Renal cortical epithelial cell (primary cell): Measurements from ENCODE around the gene SARS1. TPM values are rescaled to one million over a fixed set of nuclear protein-coding genes. Genes with fewer than 3 reads are reported as not detected.
"Not testable (repeated sequence)": the region's sequence is repeated elsewhere in the genome, so short reads cannot be mapped to it uniquely, and the experiment has no call there.

Experiments
- DNase-seq: peaks from one replicate; pipeline ENCODE4 v3.0.0-alpha.2; 2011; ENCODE audit warnings: low read depth
- total RNA-seq: library from RNA; depleted of rRNA; stranded (reverse); fragments of >200 nt; gene quantifications from 2 replicates; pipeline ENCODE4 v1.2.3, GENCODE V29; 2014

Gene SARS1, protein sequence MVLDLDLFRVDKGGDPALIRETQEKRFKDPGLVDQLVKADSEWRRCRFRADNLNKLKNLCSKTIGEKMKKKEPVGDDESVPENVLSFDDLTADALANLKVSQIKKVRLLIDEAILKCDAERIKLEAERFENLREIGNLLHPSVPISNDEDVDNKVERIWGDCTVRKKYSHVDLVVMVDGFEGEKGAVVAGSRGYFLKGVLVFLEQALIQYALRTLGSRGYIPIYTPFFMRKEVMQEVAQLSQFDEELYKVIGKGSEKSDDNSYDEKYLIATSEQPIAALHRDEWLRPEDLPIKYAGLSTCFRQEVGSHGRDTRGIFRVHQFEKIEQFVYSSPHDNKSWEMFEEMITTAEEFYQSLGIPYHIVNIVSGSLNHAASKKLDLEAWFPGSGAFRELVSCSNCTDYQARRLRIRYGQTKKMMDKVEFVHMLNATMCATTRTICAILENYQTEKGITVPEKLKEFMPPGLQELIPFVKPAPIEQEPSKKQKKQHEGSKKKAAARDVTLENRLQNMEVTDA
- 223 and 265 TPM in 2 replicates for total RNA-seq

DNA sequence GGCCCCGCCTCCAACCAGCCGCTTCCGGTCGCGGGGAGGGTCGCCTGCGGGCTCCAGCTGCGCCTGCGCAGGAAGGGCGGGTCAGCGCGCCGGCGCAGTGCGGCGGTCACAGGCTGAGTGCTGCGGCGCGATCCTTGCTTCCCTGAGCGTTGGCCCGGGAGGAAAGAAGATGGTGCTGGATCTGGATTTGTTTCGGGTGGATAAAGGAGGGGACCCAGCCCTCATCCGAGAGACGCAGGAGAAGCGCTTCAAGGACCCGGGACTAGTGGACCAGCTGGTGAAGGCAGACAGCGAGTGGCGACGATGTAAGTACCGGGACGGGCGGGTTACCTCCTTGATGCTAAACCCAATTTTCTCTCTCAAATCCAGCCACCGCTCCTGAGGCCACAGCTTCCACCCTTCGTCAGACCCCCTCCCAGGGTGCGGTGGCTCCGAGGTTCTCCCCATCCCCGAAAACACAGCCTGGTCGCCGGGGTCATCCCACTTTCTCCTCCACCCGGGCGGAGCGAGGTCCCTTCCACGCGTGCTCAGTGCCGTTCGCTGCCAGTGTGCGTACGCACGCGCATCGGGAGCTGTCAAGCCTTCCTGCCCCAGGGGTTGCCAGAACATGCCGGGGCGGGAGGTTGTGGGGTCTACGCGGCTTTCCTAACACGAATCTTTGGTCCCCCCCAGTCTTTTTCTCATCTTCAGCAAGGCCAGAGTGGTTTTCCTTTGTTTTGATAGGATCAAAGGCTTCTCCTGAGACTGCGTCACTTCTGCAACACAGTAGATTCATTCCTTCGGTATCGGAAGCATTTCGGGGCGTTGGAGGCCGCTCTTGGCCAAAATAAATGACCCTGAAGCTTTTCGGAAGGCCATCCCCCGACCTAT, at the start of gene SARS1:
Gene SARS1 (plus strand): TSS at position 95 of the 870 bp plus-strand sequence. CDS start 75 bp downstream, at position 170.
- DNase-seq, result peak; percentile 65

DNA sequence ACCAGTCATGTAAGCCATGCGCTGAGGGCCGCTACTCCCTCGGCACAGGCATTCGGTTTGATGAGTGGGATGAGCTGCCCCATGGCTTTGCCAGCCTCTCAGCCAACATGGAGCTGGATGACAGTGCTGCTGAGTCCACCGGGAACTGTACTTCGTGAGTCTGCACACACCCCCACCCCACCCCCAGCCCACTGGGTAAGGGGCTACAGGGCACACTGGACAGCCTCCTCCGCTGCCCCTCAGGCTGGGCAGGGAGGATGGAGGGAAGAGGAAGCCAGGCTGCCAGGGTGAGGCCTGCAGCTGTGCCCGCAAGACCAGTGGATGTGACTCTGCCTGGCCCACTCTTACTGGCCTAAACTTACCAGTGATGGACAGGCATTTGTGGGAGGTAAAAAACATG, 49.2 kb upstream of the SARS1 start:
- DNase-seq, result no peak

DNA sequence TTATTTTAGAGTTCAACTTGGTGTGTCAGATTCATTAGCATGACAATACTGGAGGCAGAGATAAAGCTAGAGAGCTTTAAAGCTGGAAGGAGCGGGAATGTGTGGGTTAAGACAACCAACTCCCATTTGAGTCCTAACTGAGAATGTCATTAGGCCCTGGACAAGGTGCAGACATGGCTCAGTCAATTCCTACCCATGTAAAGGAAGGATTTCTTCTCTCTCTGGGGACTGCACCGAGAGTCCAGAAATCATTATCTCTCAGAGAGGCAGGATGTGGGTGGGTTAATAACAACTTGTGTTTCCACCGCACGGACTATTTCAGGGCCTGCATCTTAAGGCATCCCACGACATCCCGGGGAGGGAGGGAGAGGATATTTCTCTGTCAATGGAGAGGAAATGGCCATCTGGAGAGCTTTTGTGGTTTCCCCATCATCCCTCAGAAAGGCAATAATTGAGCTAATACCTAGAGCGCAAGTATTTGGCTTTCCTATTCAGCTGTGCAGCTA, 46.7 kb upstream of the SARS1 start:
- DNase-seq, result no peak

DNA sequence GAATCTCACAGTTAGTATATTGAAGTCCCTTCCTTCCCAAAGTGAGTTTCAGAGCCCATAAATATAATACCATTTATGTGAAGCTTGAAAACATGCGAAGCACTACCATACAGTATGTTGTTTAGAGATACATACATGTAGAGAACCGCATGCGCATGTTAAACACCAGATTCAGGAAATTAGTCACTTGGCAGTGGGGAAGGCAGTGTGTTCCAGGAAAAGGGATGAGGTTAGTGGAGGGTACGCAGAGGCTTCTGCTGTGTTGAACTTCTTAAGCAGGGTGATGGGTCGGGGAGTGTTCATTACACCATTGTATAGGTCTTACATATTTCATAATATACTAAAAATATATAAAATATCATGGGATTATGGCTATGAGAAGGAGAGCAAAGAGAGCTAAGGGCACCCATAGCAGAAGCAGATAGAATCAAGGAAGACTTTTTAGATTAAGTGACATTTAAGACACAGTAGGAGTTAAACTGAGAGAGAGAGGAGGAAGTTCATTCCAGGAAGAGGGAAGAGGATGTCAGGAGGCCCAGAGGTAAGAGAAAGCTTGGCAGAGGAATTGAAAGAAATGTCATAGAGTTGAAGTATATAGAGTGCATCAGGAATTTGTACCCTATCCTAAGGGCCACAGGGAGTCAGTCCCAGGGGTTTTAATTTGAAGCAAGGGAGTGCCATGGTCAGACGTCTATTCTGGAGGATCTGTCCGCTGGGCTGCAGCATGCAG, 43.5 kb upstream of the SARS1 start:
- DNase-seq, result no peak

DNA sequence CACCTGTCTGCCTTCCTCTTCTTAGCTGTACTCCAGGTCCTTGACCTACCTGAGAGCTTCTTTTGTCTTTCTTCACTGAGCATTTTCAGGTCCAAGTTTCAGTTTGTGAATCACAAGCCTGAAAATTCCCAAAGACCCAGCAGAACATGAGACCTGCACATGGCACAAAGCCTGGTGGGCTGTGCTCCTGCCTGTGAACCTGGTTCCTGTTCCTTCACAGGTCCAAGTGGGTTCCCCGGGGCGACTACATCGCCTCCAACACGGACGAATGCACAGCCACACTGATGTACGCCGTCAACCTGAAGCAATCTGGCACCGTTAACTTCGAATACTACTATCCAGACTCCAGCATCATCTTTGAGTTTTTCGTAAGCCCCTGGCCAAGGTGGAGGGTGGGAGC, 42.1 kb upstream of the SARS1 start:
- DNase-seq, result no peak

DNA sequence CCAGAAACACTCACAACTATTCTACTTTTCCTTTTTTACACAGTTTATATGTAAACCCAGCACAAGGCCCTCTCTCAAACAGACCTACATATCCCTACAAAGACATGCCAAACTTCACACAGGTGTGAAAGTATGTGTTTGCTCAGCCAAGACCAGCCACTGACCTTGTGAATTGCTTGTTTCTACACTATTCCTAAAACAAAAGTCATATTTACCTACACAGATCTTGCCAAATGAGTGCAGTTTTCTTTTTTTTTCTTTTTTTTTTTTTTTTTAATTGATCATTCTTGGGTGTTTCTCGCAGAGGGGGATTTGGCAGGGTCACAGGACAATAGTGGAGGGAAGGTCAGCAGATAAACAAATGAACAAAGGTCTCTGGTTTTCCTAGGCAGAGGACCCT, 37.4 kb upstream of the SARS1 start:
- not testable (repeated sequence) for DNase-seq

DNA sequence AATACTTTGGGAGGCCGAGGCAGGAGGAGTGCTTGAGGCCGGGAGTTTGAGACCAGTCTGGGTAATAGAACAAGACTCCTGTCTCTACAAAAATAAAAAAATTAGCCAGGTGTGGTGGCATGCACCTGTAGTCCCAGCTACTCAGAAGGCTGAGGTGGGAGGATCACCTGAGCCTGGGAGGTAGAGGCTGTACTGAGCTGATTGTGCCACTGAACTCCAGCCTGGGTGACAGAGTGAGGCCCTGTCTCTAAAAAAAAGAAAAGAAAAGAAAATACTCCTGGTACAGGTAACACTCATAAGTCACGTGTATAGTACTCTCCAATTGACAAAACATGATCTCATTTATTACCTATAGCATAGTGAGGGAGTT, 33.0 kb upstream of the SARS1 start:
- DNase-seq, result not testable (repeated sequence)

DNA sequence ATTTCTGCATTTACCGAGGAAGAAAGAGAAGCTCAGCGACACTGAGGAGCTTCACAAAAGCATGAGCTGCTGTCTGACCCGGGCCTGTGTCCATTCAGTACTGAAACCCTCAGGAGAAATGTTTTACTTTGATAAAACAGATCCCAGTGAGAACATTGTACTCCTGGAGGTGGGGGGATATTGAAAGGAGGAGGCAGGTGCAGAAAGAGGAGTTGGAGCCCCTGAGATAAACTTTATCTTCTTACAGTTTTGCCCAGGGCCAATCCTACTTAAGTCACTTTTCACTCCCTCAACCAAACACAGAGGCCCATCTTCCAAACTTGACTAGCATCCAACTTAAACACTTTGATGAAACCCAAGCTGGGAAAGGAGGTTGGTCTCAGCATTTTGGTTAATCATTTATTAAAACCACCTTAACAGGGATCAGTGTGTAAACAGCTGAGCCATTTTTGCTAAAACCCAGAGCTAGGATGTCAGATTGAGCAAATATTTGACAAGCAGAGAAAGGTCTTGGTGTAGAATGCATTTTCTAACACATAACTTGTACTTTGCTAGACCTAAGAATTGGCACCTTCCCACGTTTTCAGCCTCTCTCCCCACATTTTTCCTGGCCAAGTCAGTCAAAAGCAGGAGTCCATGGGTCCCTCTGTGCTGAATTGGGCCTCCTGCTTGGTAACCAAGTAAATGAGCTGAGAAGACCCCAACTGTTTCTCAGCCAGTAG, 32.5 kb upstream of the SARS1 start:
- DNase-seq, result peak; percentile 98

DNA sequence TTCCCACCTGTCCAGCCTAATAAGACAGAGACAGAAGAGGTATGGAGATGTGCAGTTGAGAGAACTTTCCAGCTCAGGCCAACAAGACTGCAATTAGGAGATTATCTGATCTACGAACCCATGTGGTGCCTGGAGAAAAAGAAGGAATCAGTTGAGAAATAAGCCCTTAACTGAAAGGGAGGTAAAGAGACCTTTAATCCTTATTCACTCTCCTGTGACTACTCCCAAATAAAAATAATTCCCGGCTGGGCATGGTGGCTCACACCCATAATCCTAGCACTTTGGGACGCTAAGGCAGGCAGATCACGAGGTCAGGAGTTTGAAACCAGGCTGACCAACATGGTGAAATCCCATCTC, 31.9 kb upstream of the SARS1 start:
- no peak for DNase-seq

DNA sequence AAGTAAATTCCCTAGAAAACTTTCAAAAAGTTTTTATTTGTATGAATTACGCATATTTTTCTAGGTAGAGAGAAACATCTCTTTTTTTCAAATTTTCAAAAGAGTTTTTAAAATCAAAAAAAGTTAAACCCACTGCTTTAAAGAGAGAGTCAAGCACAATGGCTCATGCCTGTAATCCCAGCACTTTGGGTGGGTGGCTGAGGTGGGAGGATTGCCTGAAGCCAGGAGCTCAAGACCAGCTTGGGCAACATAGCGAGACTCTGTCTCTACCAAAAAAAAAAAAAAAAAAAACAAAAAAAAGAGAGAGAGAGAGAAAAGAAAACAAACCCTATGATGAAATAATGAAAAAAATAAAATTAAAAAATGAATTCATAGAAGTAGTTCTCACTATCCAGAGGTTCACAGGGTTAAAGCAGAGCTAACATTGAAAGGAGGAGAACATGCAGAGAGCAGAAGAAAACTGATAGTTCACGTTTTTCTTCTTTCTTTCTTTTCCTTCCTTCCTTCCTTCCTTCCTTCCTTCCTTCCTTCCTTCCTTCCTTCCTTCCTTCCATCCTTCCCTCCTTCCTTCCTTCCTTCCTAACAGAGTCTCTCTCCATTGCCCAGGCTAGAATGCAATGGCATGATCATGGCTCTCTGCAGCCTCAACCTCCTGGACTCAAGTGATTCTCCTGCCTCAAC, 30.5 kb upstream of the SARS1 start:
- DNase-seq, result no peak

DNA sequence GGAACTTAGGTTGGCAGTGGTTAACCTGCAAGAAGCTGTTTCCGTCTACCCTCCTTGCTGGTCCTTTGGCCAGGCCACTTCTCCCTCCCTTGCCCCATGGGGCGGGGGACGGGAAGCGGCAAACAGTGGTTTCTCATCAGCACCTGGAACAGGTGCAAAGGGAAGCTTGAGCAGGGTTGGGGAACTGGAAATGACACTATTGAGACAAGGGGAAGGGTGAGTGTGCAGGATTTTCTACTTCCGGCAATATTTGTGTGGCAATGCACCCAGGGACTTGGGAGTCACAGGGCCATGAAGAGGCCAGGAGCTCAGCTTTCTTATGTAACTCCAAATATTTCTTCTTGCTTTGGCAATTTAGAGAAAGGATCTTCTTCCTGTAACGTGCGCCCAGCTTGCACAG, 29.0 kb upstream of the SARS1 start:
- no peak for DNase-seq

DNA sequence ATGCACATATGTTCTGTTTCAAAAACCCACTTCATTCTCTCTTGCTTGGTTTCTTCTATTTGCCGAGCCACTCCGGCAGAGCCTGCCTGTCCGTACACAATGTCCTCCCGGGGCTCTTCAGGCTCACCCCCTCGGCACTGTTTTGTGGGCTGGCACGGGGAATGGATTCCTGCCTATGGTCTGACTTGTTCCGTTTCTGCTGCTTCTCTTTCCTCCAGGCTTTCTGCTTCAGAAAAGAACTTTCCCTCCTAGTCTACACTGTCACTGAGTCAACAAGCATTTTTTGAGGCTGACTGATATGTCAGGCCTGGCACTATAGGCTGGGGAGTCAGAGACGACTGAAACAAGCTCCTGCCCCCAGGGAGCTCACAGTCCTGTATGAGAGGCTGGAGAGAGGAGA, 28.4 kb upstream of the SARS1 start:
- no peak for DNase-seq

DNA sequence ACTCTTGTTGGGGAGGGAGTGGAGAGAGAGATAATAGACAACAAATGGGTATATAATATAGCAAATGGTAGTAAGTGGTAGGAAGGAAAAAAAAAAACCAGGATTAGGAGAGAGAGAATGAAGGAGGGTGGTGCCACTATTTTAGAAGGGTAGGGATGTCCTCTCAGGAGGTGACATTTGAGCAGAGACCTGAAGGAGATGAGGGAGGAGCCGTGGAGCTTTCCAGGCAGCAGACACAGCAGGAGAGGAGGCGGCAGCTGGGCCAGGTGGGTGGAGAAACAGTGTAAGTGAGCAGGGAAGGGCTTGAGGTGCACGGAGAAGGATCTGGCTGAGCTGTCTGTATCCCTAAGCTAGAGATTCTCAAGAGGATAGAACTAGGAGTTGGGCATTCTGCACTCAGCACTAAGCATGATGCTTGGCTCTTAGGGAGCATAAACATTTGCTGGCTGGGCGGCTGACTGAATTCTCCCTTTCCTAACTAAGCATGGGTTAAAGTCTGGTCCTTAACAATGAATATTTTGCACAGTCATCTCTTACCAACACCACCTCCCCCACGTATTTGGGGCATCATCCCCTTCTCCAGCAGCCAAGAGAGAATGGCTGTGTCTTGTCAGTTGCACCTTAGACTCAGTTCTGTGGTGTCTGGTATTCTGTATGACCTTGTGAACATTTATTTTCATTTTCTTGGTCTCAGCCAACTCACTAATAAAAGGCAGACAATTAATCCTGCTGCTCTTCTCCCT, 27.6 kb upstream of the SARS1 start:
- no peak for DNase-seq

DNA sequence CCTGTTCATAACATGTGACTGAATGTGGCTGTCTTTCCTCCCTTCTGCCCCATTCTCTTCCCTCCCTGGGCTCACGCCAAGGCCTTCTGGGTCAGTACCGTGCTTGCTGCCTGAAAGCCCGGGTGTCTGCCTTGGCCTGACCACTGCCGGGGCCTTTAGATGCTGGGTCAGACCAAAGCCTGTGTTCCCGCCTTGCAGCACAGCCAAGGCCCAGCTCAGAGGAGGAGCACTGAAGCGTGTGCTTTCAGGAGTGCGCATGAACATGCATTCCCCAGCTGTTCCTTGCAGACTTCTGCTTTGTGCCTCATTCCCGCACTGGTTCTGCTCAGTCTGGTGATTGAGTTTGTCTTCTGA, 27.0 kb upstream of the SARS1 start:
- DNase-seq, result peak; percentile 71

DNA sequence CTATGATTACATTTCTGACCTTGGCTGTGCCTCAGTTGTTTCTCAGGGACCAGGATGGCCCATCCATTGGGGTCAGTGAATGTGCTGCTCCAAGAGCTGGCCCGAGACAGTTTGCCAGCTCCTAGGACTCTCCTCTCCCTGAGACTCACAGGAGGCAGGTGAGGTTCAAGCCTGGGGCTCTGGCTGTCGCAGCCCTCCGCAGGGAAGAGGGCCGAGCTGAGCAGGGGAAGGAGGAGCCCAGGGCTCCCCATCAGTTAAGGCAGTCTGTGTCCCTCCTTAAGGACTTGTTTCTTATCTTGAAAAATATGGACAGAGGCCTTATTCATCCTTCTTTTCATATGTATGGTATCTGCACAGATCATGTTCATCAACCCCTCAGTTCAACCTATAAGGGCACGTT, 26.6 kb upstream of the SARS1 start:
- no peak for DNase-seq

DNA sequence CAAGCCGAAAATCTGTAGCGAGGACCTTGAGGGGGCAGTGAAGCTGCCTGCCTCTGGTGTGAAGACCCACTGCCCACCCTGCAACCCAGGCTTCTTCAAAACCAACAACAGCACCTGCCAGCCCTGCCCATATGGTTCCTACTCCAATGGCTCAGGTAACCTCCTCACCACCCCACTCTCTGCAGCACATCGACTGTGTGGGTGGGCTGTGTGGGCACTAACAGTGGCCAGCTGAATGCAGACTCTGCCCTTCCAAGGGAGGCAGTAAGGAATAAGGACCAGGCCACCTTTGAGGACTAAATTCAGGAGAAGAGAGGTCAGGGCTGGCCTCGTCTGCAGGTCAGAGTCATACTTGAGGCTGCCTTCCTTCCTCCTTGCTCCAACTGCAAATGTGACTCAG, 25.5 kb upstream of the SARS1 start:
- no peak for DNase-seq

DNA sequence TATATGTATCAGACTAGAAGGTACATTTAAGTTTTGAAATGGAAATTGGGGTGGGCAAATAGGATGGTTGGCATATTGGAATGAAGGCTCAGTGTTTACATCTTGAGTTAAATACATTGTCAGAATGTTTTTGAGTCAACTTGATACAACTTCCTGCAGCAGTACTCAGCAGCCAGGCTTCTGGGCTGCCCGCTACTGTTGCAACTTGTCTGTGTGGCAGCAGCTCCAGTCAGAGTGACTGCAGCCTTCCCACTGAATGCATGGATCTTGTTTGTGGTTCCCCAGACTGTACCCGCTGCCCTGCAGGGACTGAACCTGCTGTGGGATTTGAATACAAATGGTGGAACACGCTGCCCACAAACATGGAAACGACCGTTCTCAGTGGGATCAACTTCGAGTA, 24.9 kb upstream of the SARS1 start:
- DNase-seq, result no peak

DNA sequence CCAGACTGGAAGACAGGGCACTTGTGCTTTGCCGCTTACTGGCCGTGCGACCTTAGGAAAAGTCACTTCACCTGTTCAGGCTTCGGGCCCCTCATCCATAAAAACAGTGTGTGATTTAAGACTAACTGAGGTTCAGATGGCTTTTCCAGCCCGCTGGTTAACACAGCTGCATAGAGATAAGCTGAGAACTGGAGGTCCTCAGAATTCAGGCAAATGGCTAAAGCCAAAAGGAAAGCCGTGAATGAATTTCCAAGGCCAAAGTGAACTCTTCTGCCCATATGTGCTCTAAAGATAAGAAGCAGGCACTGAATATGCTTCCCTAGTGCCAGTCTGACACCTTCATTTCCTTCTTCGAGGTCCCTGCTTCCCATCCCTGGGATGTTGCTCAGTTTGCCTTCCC, 23.5 kb upstream of the SARS1 start:
- DNase-seq, result no peak

DNA sequence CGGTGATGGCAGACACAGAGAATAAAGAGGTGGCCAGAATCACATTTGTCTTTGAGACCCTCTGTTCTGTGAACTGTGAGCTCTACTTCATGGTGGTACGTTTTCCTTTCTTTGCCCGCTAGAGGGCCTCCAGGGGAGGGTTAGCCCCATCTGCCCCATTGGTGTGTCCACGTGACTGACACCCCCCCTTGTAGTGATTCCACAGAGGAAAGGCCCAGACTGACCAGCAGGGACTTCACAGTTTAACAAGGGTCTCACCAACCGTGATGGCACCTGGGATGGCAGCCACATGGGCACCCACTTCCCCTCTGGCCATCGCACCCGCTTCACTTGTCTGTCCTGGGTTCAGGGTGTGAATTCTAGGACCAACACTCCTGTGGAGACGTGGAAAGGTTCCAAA, 22.3 kb upstream of the SARS1 start:
- DNase-seq, result no peak

DNA sequence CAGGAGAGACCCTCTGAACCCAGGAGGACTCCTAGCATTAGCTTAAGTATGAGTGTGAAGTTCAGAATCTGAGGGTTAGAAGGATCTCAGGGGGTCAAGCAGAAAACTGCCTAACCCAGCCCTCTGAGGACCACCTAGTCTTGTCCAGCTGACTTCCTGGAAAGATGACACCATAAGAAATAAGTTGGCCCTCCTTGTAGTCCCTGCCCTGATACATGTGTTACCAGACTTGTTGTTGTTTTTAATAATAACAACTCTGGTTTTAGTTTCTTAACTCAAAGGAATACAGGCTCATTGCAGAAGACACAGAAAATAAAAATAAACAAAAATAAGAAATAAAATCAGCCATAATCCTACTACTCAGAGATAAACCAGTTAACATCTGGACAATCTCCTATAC, 21.8 kb upstream of the SARS1 start:
- DNase-seq, result no peak
